ENCODE data around the gene CDC20B.

Gene CDC20B

GRCh38 chr5:55159763-55160492 lies 13.0 kb downstream of the CDC20B start, which contains the start of gene GPX8 (continued):
- no peak for TF ChIP-seq ZNF629 (tag by site-specific recombination; IDR thresholded peaks at IDR 0.05)
- TF ChIP-seq ZNF112 (tag by site-specific recombination; IDR thresholded peaks at IDR 0.05) = no peak
- no peak for TF ChIP-seq ZFHX2 (tag by site-specific recombination; conservative IDR thresholded peaks at IDR 0.05)
- TF ChIP-seq PRDM10 (tag by site-specific recombination; IDR thresholded peaks at IDR 0.05) = peak; percentile 67
- 0 out of 2 replicates have a peak, but pooled peaks have one; percentile 18 for TF ChIP-seq KLF10 (tag by site-specific recombination; IDR thresholded peaks at IDR 0.05)
- TF ChIP-seq ZNF184 (tag by site-specific recombination; IDR thresholded peaks at IDR 0.05) = no peak
- no peak for TF ChIP-seq ZNF555 (tag by site-specific recombination; conservative IDR thresholded peaks at IDR 0.05)
- no peak for TF ChIP-seq KLF9 (tag by site-specific recombination; IDR thresholded peaks at IDR 0.05; ENCODE audit: low read depth)
- no peak for TF ChIP-seq ZBTB26 (tag by site-specific recombination; optimal IDR thresholded peaks at IDR 0.05)
- TF ChIP-seq BCL11B (tag by site-specific recombination; IDR thresholded peaks at IDR 0.05; ENCODE audit: low read depth) = no peak
- no peak for TF ChIP-seq ZNF174 (tag by site-specific recombination; IDR thresholded peaks at IDR 0.05)
- no peak for TF ChIP-seq ZNF777 (tag by site-specific recombination; IDR thresholded peaks at IDR 0.05; ENCODE audit: borderline replicate concordance)
- peak; percentile 49; the same call in 1 of the 2 replicates for TF ChIP-seq ZXDB (tag by site-specific recombination; IDR thresholded peaks at IDR 0.05)
- no peak for TF ChIP-seq ZNF473 (tag by site-specific recombination; IDR thresholded peaks at IDR 0.05)
- TF ChIP-seq PATZ1 (tag by site-specific recombination; IDR thresholded peaks at IDR 0.05) = no peak
- no peak for TF ChIP-seq ZNF843 (tag by site-specific recombination; IDR thresholded peaks at IDR 0.05)
- TF ChIP-seq PRDM2 (tag by site-specific recombination; IDR thresholded peaks at IDR 0.05; ENCODE audit: borderline replicate concordance) = no peak
- TF ChIP-seq INSM2 (tag by site-specific recombination; IDR thresholded peaks at IDR 0.05) = no peak
- no peak for TF ChIP-seq ZNF133 (tag by site-specific recombination; IDR thresholded peaks at IDR 0.05)
- peak; percentile 88; the same call in 1 of the 2 replicates for TF ChIP-seq ZNF660 (tag by site-specific recombination; IDR thresholded peaks at IDR 0.05)
- TF ChIP-seq HOXC10 (CRISPR knock-in tag; IDR thresholded peaks at IDR 0.05) = no peak
- no peak for TF ChIP-seq ZNF830 (tag by site-specific recombination; IDR thresholded peaks at IDR 0.05; ENCODE audit: low read depth)
- TF ChIP-seq MZF1 (tag by site-specific recombination; IDR thresholded peaks at IDR 0.05; ENCODE audit: borderline replicate concordance) = no peak
